HCT116 (cell line): ENCODE results near the gene HNRNPL. TPM values are rescaled to one million over a fixed set of nuclear protein-coding genes. Genes with fewer than 3 reads are reported as not detected.
A peak's percentile ranks its signal among the peaks of the same experiment; 100 is the strongest.

Source experiments
- ATAC-seq: fragments of 200-7000 bp; cut with Tn5 transposase; 2 replicates; pipeline ENCODE4 v1.9.1; 2020; ENCODE audit warnings: mild to moderate bottlenecking, moderate library complexity
- BruUV-seq: library from RNA; stranded (reverse); fragments of 400-500 nt; replicated peaks from 2 replicates; lab custom pipeline; 2021; lab: Mats Ljungman, UMichigan
- CTCF ChIA-PET: fragments of 300-600 bp; sonication (Branson Sonifier 250); formaldehyde crosslinking; loops from one replicate; lab custom pipeline; 2021; ENCODE audit warnings: antibody characterized with exemption; lab: Charles Lee
- POLR2A ChIA-PET: fragments of 300-600, 350-600 bp; sonication (Branson Sonifier 250); formaldehyde crosslinking; loops from one replicate; lab custom pipeline; 2021; ENCODE audit warnings: antibody characterized with exemption; lab: Charles Lee
- RAD21 ChIA-PET, 2 experiments: fragments of 300-600 bp; sonication (Branson Sonifier 250); formaldehyde crosslinking; loops; one replicate each; lab custom pipeline; 2023; ENCODE audit warnings: low total read pairs in 2 of 2; ENCODE audit not compliant: uncharacterized antibody in 2 of 2, unreplicated experiment in 2 of 2, low non-redundant PET in 1 of 2; lab: Charles Lee
- DNase-seq: peaks from one replicate; pipeline ENCODE4 v3.0.0-alpha.2; 2010; ENCODE audit warnings: low read depth, low spot score
- H2AFZ ChIP-seq: fragments of 200-600 bp; shearing (Covaris generic), sonication (generic); 2 replicates; pipeline ENCODE4 v1.6.1; 2017; ENCODE audit warnings: low read depth, mixed run types, mixed read lengths, antibody characterized with exemption, low read length; ENCODE audit not compliant: poor library complexity, severe bottlenecking
- H3K27ac ChIP-seq: 2 replicates; pipeline ENCODE4 v1.5.1; 2012; ENCODE audit warnings: low read depth, low read length
- H3K27me3 ChIP-seq: fragments of 200-600 bp; sonication (generic); 2 replicates; pipeline ENCODE4 v1.6.1; 2016; ENCODE audit warnings: mixed run types, low read length, mixed read lengths; ENCODE audit not compliant: insufficient read depth
- H3K36me3 ChIP-seq, 2 experiments: fragments of 200-500 bp in 1 of 2; fragments of 200-600 bp in 1 of 2; sonication (Bioruptor generic) in 1 of 2; sonication (generic) in 1 of 2; 2 replicates each; pipeline versions ENCODE4 v1.5.1 to v1.6.1; 2014 to 2016; ENCODE audit warnings: low read length in 2 of 2, inconsistent platforms in 1 of 2, mixed read lengths in 1 of 2, mixed run types in 1 of 2; ENCODE audit not compliant: insufficient read depth in 2 of 2, control insufficient read depth in 1 of 2
- H3K4me1 ChIP-seq, 2 experiments: fragments of 200-600 bp in 1 of 2; sonication (generic) in 1 of 2; 2 replicates each; pipeline versions ENCODE4 v1.5.1 to v1.6.1; 2012 to 2017; ENCODE audit warnings: low read length in 2 of 2, inconsistent platforms in 1 of 2, mild to moderate bottlenecking in 1 of 2, mixed read lengths in 1 of 2, mixed run types in 1 of 2, moderate library complexity in 1 of 2; ENCODE audit not compliant: insufficient read depth in 2 of 2, control insufficient read depth in 1 of 2
- H3K4me2 ChIP-seq: fragments of 200-600 bp; sonication (generic); 2 replicates; pipeline ENCODE4 v1.6.1; 2017; ENCODE audit warnings: mixed run types, low read length, mixed read lengths
- H3K4me3 ChIP-seq, 2 experiments: fragments of 200-600 bp in 1 of 2; sonication (generic) in 1 of 2; replicated peaks in 1 of 2; 2 replicates each; pipeline ENCODE4 v1.5.1; 2011 to 2016; ENCODE audit warnings: low read length in 2 of 2, control low read depth in 1 of 2, low read depth in 1 of 2, mild to moderate bottlenecking in 1 of 2, mixed read lengths in 1 of 2, mixed run types in 1 of 2
- H3K79me2 ChIP-seq: fragments of 200-600 bp; sonication (generic); 2 replicates; pipeline ENCODE4 v1.6.1; 2017; ENCODE audit warnings: mild to moderate bottlenecking, mixed run types, low read length, moderate library complexity, mixed read lengths; ENCODE audit not compliant: insufficient read depth
- H3K9ac ChIP-seq: fragments of 200-600 bp; sonication (generic); 2 replicates; pipeline ENCODE4 v1.6.1; 2016; ENCODE audit warnings: low read length, mixed read lengths
- H3K9me2 ChIP-seq: fragments of 200-600 bp; sonication (generic), shearing (Covaris generic); 2 replicates; pipeline ENCODE4 v1.6.1; 2017; ENCODE audit warnings: mixed run types, mild to moderate bottlenecking, moderate library complexity; ENCODE audit not compliant: insufficient read depth
- H3K9me3 ChIP-seq, 2 experiments: fragments of 200-500 bp in 1 of 2; fragments of 200-600 bp in 1 of 2; sonication (Bioruptor generic) in 1 of 2; sonication (generic) in 1 of 2; 2 replicates each; pipeline ENCODE4 v1.6.1; 2014 to 2017; ENCODE audit warnings: low read length in 2 of 2, mixed read lengths in 2 of 2, inconsistent platforms in 1 of 2, low read depth in 1 of 2, mild to moderate bottlenecking in 1 of 2, mixed run types in 1 of 2, moderate library complexity in 1 of 2; ENCODE audit not compliant: control insufficient read depth in 1 of 2, insufficient read depth in 1 of 2
- H4K20me1 ChIP-seq: fragments of 200-600 bp; sonication (generic), shearing (Covaris generic); 2 replicates; pipeline ENCODE4 v1.6.1; 2017; ENCODE audit warnings: mixed run types, mild to moderate bottlenecking, moderate library complexity; ENCODE audit not compliant: insufficient read depth
- ATF3 ChIP-seq: IDR thresholded peaks from 2 replicates; pipeline ENCODE4 v1.6.1; 2012
- CBX3 ChIP-seq: IDR thresholded peaks from 2 replicates; pipeline ENCODE4 v1.6.1; 2012; ENCODE audit warnings: low read depth
- CEBPB ChIP-seq: IDR thresholded peaks from 2 replicates; pipeline ENCODE4 v1.6.1; 2012; ENCODE audit warnings: low read depth
- CTCF ChIP-seq, 3 experiments: fragments of 200-600 bp in 1 of 3; sonication (generic) in 1 of 3; IDR thresholded peaks in 2 of 3; conservative IDR thresholded peaks in 1 of 3; 2 replicates each; pipeline ENCODE4 v1.5.1; 2012 to 2017; ENCODE audit warnings: low read depth in 2 of 3, low read length in 2 of 3, antibody characterized with exemption in 1 of 3, borderline replicate concordance in 1 of 3, control low read depth in 1 of 3, mild to moderate bottlenecking in 1 of 3, mixed read lengths in 1 of 3, mixed run types in 1 of 3, moderate library complexity in 1 of 3; ENCODE audit not compliant: insufficient read depth in 1 of 3
- EGR1 ChIP-seq: IDR thresholded peaks from 2 replicates; pipeline ENCODE4 v1.6.1; 2012; ENCODE audit warnings: low read depth
- ELF1 ChIP-seq: IDR thresholded peaks from 2 replicates; pipeline ENCODE4 v1.6.1; 2012; ENCODE audit warnings: low read depth, borderline replicate concordance
- EZH2 ChIP-seq: fragments of 200-600 bp; sonication (generic); IDR thresholded peaks from 2 replicates; pipeline ENCODE4 v1.6.1; 2017; ENCODE audit warnings: antibody characterized with exemption, mixed run types
- EZH2phosphoT487 ChIP-seq: fragments of 200-600 bp; IDR thresholded peaks from 2 replicates; pipeline ENCODE4 v1.6.1; 2018; ENCODE audit warnings: antibody characterized with exemption, borderline replicate concordance
- FOSL1 ChIP-seq: IDR thresholded peaks from 2 replicates; pipeline ENCODE4 v1.6.1; 2012; ENCODE audit warnings: low read depth
- JUND ChIP-seq: IDR thresholded peaks from 2 replicates; pipeline ENCODE4 v1.6.1; 2012
- MAX ChIP-seq: IDR thresholded peaks from 2 replicates; pipeline ENCODE4 v1.6.1; 2012
- POLR2A ChIP-seq: IDR thresholded peaks from 2 replicates; pipeline ENCODE4 v1.7.0; 2011; ENCODE audit warnings: borderline replicate concordance; ENCODE audit not compliant: insufficient read depth, insufficient read length; ENCODE audit errors: extremely low read depth
- POLR2AphosphoS5 ChIP-seq: IDR thresholded peaks from 2 replicates; pipeline ENCODE4 v1.6.1; 2011; ENCODE audit warnings: mild to moderate bottlenecking, low read depth, low read length, moderate library complexity
- RAD21 ChIP-seq: IDR thresholded peaks from 2 replicates; pipeline ENCODE4 v1.6.1; 2012; ENCODE audit warnings: low read depth, mild to moderate bottlenecking
- REST ChIP-seq: IDR thresholded peaks from 2 replicates; pipeline ENCODE4 v1.6.1; 2012; ENCODE audit warnings: low read depth
- SIN3A ChIP-seq: IDR thresholded peaks from 2 replicates; pipeline ENCODE4 v1.6.1; 2012; ENCODE audit warnings: low read depth
- SP1 ChIP-seq: IDR thresholded peaks from 2 replicates; pipeline ENCODE4 v1.6.1; 2012; ENCODE audit warnings: low read depth
- SRF ChIP-seq: IDR thresholded peaks from 2 replicates; pipeline ENCODE4 v1.6.1; 2012; ENCODE audit warnings: low read depth
- TCF7L2 ChIP-seq: IDR thresholded peaks from 2 replicates; pipeline ENCODE4 v1.7.0; 2011; ENCODE audit warnings: borderline replicate concordance, inconsistent platforms; ENCODE audit not compliant: insufficient read depth, insufficient read length; ENCODE audit errors: extremely low read depth
- YY1 ChIP-seq: IDR thresholded peaks from 2 replicates; pipeline ENCODE4 v1.6.1; 2011; ENCODE audit warnings: low read length, low read depth, moderate library complexity, mild to moderate bottlenecking; ENCODE audit not compliant: insufficient replicate concordance; ENCODE audit errors: extremely low read depth
- ZFX ChIP-seq: fragments of 450-650 bp; IDR thresholded peaks from 2 replicates; pipeline ENCODE4 v1.6.1; 2017
- ZNF274 ChIP-seq: fragments of 200-500 bp; sonication (Bioruptor generic); IDR thresholded peaks from 2 replicates; pipeline ENCODE4 v1.6.1; 2014; ENCODE audit warnings: mild to moderate bottlenecking, low read depth, low read length, inconsistent platforms
- intact Hi-C: fragments of 100-400 bp; cut with micrococcal nuclease; formaldehyde crosslinking; loops from 2 replicates; pipeline ENCODE4 v1.10.0; 2022
- total RNA-seq: library from RNA; stranded (reverse); gene quantifications from one replicate; pipeline ENCODE4 v1.2.1, GENCODE V29; 2021; ENCODE audit not compliant: unreplicated experiment

The HNRNPL gene
- total RNA-seq, 1 experiment from 2014 or later = 551 TPM

- Histone ChIP-seq H3K4me2 (peak overlapping the region; percentile 92), H3K9me2 (no peaks in the 10 kb centered on the region), H3K4me1 (peaks cover 14 to 41% of the 10 kb centered on the region in 2 experiments), H4K20me1 (peaks cover 5% of the 10 kb centered on the region; the same call in 1 of the 2 replicates), H3K27me3 (no peaks in the 10 kb centered on the region), H3K79me2 (peaks cover 37% of the 10 kb centered on the region), H3K9ac (peak overlapping the region; percentile 96), H3K36me3 (peaks cover 19 to 31% of the 10 kb centered on the region in 2 experiments), H3K27ac (peak overlapping the region; percentile 98), H2AFZ (no peak overlapping the region), H3K9me3 (no peaks in the 10 kb centered on the region), H3K4me3 (peak overlapping the region; percentile 77 to 84)
- peak; percentile 100 for DNase-seq
- ChIA-PET RAD21 (no interaction called here), POLR2A (interaction anchor here (0.5 kb wide), 1 partner anchor 240 kb away, joined by 4 read pairs; no protein-coding TSS in a partner anchor), CTCF (no interaction called here)
- BruUV-seq = no TSS peak
- intact Hi-C loops = loop anchor here (1.0 to 5.0 kb wide), 3 partner anchors 49 to 168 kb away; partner anchors contain the start of genes MRPS12, NFKBIB, SARS2 and SIRT2
- TF ChIP-seq TCF7L2 (no peak), YY1 (no peak), EGR1 (no peak), SRF (peak; percentile 20), SIN3A (no peak), CEBPB (no peak), ELF1 (no peak; the same call in 1 of the 2 replicates), MAX (no peak), RAD21 (no peak), CBX3 (no peak), ATF3 (no peak), POLR2AphosphoS5 (peak; percentile 86), FOSL1 (no peak), EZH2phosphoT487 (no peak), POLR2A (peak; percentile 96), REST (no peak), JUND (no peak), ZFX (no peak), SP1 (no peak), ZNF274 (no peak), CTCF (IDR thresholded peaks at IDR 0.05 in 2 of 3, conservative IDR thresholded peaks at IDR 0.05 in 1 of 3; ENCODE audit: borderline replicate concordance in 1 of 3, insufficient read depth in 1 of 3, low read depth in 2 of 3, low read length in 2 of 3) (no peak), EZH2 (no peak)
- ATAC-seq = peak; percentile 78
Measured at GRCh38 chr19:38850436-38850975, 720 bp upstream of the HNRNPL start.
